ENCODE results near the gene ADNP2.

Gene ADNP2

DNA sequence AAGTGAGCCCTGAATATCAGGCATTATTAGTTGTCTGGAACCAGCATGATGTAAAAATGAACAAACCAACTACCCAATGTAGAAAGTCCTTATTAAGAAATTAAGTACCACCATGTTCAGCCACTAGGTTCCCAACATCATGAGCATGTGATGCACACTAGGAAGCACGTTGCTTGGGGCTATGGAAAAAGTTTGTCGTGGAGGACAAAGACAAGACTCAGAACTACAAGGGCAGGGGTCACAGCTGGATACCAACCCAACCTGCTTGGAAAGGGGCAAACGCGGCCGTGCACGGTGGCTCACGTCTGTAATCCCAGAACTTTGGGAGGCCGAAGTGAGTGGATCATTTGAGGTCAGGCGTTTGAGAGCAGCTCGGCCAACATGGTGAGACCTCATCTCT is 64.0 kb downstream of the ADNP2 start:
- no peak for ATAC-seq
- TF ChIP-seq ZFP30 (CRISPR knock-in tag; IDR thresholded peaks at IDR 0.05) (no peak), ZC3H10 (CRISPR knock-in tag; IDR thresholded peaks at IDR 0.05) (no peak), BACH2 (CRISPR knock-in tag; IDR thresholded peaks at IDR 0.05; ENCODE audit: borderline replicate concordance) (no peak), ZNF8 (CRISPR knock-in tag; IDR thresholded peaks at IDR 0.05) (no peak), ZNF70 (CRISPR knock-in tag; IDR thresholded peaks at IDR 0.05) (no peak), CSDC2 (CRISPR knock-in tag; IDR thresholded peaks at IDR 0.05) (no peak), PPARA (CRISPR knock-in tag; IDR thresholded peaks at IDR 0.05; ENCODE audit: borderline replicate concordance) (no peak), PATZ1 (CRISPR knock-in tag; IDR thresholded peaks at IDR 0.05; ENCODE audit: borderline replicate concordance) (no peak), RARB (CRISPR knock-in tag; IDR thresholded peaks at IDR 0.05) (no peak), POU6F1 (CRISPR knock-in tag; IDR thresholded peaks at IDR 0.05; ENCODE audit: borderline replicate concordance, low read depth) (no peak), ZNF565 (CRISPR knock-in tag; conservative IDR thresholded peaks at IDR 0.05; ENCODE audit: low read depth) (no peak), OSR1 (CRISPR knock-in tag; IDR thresholded peaks at IDR 0.05) (no peak)
- TF ChIP-seq, protein P1, sequence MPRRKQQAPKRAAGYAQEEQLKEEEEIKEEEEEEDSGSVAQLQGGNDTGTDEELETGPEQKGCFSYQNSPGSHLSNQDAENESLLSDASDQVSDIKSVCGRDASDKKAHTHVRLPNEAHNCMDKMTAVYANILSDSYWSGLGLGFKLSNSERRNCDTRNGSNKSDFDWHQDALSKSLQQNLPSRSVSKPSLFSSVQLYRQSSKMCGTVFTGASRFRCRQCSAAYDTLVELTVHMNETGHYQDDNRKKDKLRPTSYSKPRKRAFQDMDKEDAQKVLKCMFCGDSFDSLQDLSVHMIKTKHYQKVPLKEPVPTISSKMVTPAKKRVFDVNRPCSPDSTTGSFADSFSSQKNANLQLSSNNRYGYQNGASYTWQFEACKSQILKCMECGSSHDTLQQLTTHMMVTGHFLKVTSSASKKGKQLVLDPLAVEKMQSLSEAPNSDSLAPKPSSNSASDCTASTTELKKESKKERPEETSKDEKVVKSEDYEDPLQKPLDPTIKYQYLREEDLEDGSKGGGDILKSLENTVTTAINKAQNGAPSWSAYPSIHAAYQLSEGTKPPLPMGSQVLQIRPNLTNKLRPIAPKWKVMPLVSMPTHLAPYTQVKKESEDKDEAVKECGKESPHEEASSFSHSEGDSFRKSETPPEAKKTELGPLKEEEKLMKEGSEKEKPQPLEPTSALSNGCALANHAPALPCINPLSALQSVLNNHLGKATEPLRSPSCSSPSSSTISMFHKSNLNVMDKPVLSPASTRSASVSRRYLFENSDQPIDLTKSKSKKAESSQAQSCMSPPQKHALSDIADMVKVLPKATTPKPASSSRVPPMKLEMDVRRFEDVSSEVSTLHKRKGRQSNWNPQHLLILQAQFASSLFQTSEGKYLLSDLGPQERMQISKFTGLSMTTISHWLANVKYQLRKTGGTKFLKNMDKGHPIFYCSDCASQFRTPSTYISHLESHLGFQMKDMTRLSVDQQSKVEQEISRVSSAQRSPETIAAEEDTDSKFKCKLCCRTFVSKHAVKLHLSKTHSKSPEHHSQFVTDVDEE (CRISPR knock-in tag; IDR thresholded peaks at IDR 0.05), result no peak
- TF ChIP-seq, protein P2, sequence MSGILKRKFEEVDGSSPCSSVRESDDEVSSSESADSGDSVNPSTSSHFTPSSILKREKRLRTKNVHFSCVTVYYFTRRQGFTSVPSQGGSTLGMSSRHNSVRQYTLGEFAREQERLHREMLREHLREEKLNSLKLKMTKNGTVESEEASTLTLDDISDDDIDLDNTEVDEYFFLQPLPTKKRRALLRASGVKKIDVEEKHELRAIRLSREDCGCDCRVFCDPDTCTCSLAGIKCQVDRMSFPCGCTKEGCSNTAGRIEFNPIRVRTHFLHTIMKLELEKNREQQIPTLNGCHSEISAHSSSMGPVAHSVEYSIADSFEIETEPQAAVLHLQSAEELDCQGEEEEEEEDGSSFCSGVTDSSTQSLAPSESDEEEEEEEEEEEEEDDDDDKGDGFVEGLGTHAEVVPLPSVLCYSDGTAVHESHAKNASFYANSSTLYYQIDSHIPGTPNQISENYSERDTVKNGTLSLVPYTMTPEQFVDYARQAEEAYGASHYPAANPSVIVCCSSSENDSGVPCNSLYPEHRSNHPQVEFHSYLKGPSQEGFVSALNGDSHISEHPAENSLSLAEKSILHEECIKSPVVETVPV (CRISPR knock-in tag; IDR thresholded peaks at IDR 0.05), result no peak

DNA sequence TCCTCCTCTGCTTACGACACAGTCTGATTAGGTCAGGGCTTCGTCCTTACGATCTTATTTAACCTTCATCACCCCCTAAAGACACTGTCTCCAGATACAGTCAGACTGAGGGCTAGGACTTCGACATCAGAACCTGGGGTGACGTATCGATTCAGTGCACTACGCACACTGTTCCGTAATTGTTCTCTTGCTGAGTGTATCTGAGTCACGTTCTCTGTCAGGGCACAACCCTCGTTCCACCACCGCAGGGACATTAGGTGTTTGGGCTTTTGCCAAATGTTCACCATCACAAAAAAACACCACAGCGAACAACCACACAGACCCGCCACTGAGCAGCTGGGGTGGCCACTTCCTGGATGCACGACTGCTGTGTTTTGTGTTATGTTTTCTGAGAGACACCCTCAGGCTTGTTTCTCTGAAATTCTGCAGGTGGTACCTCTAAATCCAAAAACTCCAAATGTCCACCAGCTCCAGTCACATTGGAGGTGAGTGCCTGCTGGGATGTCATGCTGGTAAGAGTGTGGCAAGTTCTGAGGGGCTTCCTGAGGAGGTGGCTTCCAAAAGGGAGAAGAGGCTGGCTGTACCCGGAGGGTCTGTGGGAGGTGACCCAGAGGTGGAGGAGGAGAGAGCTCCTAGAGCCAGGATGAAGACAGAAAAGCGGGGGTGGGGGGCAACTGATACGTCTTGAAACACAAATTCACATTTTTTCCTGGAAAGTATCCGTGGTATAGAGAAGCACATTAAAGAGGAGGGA is 66.6 kb downstream of the ADNP2 start:
- no peak for ATAC-seq
- TF ChIP-seq, protein P3, sequence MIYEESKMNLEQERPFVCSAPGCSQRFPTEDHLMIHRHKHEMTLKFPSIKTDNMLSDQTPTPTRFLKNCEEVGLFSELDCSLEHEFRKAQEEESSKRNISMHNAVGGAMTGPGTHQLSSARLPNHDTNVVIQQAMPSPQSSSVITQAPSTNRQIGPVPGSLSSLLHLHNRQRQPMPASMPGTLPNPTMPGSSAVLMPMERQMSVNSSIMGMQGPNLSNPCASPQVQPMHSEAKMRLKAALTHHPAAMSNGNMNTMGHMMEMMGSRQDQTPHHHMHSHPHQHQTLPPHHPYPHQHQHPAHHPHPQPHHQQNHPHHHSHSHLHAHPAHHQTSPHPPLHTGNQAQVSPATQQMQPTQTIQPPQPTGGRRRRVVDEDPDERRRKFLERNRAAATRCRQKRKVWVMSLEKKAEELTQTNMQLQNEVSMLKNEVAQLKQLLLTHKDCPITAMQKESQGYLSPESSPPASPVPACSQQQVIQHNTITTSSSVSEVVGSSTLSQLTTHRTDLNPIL (CRISPR knock-in tag; IDR thresholded peaks at IDR 0.05; ENCODE audit: low read depth), result no peak
- TF ChIP-seq, protein P2 (CRISPR knock-in tag; IDR thresholded peaks at IDR 0.05), result no peak

DNA sequence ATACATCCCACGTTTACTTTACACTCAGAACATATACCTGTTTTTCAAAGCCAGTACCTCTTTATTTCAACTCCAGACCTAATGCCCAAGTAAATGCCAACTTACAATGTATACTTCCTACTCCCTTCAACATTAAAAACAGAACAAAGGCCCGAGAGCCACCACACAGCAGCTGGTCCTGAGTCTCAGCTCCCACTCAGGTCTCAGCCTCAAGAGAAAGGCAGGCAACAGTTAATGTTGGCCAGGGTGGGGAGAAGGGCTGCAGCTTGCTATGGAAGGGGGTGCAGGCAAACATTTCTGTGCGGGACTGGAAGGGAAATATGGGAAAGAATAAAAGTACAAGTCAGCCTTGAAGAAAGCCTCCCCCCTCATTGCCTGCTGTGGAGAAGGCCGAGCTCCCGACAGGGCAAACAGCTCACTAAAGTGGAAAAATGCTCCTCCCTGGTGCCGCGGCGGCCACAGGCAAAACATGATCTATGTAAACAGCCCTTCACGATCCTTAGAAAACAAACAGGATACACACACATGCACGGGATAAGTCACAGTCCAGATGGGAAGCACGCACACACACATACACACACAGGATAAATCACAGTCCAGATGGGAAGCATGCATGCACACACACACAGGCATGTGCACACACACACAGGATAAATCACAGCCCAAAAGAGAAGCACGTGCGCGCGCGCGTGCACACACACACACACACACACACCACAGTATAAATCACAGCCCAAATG is 67.4 kb downstream of the ADNP2 start:
- no peak for ATAC-seq
- TF ChIP-seq ZNF8 (CRISPR knock-in tag; IDR thresholded peaks at IDR 0.05), result no peak
- no peak for TF ChIP-seq ZNF70 (CRISPR knock-in tag; IDR thresholded peaks at IDR 0.05)
- TF ChIP-seq, protein P2 (CRISPR knock-in tag; IDR thresholded peaks at IDR 0.05), result no peak
- TF ChIP-seq ZFP3 (CRISPR knock-in tag; IDR thresholded peaks at IDR 0.05), result no peak
- no peak for TF ChIP-seq TOX (CRISPR knock-in tag; IDR thresholded peaks at IDR 0.05; ENCODE audit: borderline replicate concordance)
- TF ChIP-seq, protein P3 (CRISPR knock-in tag; IDR thresholded peaks at IDR 0.05; ENCODE audit: low read depth), result no peak
- no peak for TF ChIP-seq TCF4 (CRISPR knock-in tag; IDR thresholded peaks at IDR 0.05; ENCODE audit: borderline replicate concordance)
- TF ChIP-seq ZNF565 (CRISPR knock-in tag; conservative IDR thresholded peaks at IDR 0.05; ENCODE audit: low read depth), result no peak
- TF ChIP-seq BACH2 (CRISPR knock-in tag; IDR thresholded peaks at IDR 0.05; ENCODE audit: borderline replicate concordance), result no peak
- TF ChIP-seq CSDC2 (CRISPR knock-in tag; IDR thresholded peaks at IDR 0.05), result no peak
- TF ChIP-seq ZC3H10 (CRISPR knock-in tag; IDR thresholded peaks at IDR 0.05), result no peak
- no peak for TF ChIP-seq GLIS3 (CRISPR knock-in tag; IDR thresholded peaks at IDR 0.05)
- no peak for TF ChIP-seq ZFP30 (CRISPR knock-in tag; IDR thresholded peaks at IDR 0.05)
- TF ChIP-seq PPARA (CRISPR knock-in tag; IDR thresholded peaks at IDR 0.05; ENCODE audit: borderline replicate concordance), result no peak
- no peak for TF ChIP-seq ESRRG (CRISPR knock-in tag; IDR thresholded peaks at IDR 0.05)
- no peak for TF ChIP-seq ARNTL (CRISPR knock-in tag; IDR thresholded peaks at IDR 0.05; ENCODE audit: borderline replicate concordance, low read depth)
